AG09309 (cell line): ENCODE measurements around the gene FARP1.

ENCODE experiments used
- DNase-seq: peaks from one replicate; pipeline ENCODE4 v3.0.0-alpha.2; 2010; ENCODE audit warnings: low read depth
- H3K4me3 ChIP-seq: 2 replicates; pipeline ENCODE4 v1.5.1; 2011; ENCODE audit warnings: mild to moderate bottlenecking, low read depth, low read length, moderate library complexity; ENCODE audit not compliant: control insufficient read depth
- TF ChIP-seq, protein P1 (sequence below): IDR thresholded peaks from 2 replicates; pipeline ENCODE4 v1.5.1; 2011; ENCODE audit warnings: mild to moderate bottlenecking, low read depth, low read length, inconsistent platforms; ENCODE audit not compliant: insufficient read depth, control insufficient read depth; ENCODE audit errors: missing control alignments

The FARP1 gene

DNA sequence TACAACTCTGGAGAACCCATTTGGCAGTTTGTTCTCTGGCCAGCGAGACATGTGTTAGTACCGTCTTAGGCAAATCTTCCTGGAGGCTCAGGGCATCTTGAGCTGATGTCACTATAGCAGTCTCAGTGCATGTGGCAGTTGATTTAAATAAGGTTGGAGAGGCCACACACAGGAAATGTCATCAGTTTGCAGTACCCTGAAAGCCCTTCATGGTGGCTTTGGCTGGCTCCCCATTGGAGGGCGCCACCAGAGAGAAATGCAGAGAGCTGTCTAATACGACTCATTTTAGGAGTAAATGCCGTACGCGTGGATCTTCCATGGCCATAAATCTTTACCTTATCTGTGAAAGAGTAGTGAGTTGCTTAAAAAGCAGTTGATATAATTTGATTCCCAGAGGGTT is 270.9 kb downstream of the FARP1 start:
- DNase-seq, result no peak
- TF ChIP-seq, protein P1, sequence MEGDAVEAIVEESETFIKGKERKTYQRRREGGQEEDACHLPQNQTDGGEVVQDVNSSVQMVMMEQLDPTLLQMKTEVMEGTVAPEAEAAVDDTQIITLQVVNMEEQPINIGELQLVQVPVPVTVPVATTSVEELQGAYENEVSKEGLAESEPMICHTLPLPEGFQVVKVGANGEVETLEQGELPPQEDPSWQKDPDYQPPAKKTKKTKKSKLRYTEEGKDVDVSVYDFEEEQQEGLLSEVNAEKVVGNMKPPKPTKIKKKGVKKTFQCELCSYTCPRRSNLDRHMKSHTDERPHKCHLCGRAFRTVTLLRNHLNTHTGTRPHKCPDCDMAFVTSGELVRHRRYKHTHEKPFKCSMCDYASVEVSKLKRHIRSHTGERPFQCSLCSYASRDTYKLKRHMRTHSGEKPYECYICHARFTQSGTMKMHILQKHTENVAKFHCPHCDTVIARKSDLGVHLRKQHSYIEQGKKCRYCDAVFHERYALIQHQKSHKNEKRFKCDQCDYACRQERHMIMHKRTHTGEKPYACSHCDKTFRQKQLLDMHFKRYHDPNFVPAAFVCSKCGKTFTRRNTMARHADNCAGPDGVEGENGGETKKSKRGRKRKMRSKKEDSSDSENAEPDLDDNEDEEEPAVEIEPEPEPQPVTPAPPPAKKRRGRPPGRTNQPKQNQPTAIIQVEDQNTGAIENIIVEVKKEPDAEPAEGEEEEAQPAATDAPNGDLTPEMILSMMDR, result no peak
- no peak overlapping the region for H3K4me3 ChIP-seq

DNA sequence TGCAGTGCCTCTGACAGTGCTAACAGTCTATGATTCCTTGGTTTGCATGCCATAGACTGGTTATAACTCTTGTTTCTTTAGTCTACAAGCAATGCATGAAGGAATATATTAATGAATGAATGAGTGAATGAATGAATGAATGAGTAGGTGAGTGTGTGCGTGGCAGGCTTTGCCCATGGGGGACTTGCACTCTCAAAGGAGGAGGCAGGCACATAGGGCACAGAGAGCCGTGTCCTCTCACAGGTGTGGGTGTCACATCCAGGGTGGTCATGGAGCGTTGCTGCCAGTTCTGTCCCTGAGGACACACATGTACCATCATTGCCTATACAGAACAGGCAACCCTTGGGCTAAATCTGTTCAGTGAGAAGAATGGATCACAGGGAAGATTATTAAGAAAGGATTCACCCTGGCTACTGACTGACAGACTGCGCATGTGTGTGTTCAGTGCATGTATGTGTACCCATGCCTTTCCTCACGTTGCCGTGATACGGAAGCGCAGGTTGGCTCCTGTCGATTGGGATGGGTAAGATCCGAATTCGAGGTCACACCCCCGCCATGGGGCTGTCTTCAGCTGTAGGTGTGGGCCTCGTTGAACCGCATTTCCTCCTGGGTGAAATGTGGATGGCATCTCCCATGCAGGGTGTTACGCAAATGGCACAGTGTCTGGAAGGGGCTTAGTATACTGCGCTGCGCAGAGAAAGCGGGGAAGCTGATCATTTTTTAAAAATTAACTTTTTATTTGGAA is 272.6 kb downstream of the FARP1 start:
- DNase-seq, result no peak

DNA sequence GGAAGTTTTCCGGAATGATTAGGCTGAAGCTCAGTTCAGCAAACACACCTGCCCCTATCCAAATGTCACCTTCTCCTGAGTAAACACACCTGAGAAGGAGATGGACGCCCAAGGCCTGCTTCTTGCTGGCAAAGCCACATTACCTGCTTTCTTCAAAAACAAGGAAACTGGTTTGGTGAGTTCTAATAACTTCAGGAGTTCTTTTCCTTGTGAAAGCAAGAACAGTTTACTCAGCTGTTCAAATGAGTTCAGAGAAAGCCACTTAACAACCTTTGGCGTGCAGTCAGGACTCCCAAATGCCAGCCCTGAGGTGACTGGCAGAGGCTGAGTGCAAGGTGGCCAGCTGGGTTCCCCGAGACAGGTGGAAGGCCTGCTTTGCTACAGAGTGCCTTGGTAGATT is 273.5 kb downstream of the FARP1 start:
- H3K4me3 ChIP-seq, result no peak overlapping the region
- DNase-seq, result no peak
- TF ChIP-seq, protein P1, result no peak

More for the DNA sequence above, 272.6 kb downstream of the FARP1 start:
- TF ChIP-seq, protein P1, result no peak
- H3K4me3 ChIP-seq, result no peak overlapping the region

DNA sequence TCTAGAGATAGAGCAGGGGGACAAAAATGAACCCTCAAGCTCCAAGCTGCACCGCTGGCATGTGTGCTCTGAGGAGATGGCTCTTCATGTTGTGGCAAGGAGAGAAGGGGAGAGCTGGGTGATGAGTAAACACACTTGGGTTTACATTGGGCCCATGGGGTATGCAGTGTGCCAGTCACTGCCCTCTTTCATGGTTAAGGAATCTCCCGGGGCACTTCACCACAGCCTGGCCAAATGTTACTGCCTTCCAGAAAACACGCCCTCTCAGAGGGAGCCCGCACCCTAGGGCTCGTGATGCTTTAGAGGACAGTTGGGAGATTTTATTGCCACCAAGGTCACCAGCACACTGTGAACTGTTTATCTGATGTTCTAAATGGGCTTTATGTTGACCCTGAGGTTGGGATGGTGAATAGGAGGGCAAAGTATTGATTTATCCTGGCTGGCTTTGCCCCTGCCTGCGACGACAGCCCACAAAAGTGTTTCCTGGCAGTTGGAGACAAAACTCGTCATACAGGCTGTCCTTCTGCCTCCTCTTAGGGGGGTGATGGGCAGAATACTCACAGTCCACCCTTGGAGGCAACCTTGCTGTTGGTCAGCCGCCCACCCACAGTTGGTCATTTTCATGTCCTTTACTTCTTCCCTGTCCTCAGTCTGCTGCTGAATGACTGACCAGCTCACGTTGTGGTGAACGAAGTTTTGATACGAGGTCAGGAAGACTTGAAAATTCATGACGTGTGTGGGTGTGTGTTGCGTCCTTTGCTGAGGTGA is 277.1 kb downstream of the FARP1 start:
- TF ChIP-seq, protein P1, result no peak
- no peak overlapping the region for H3K4me3 ChIP-seq
- DNase-seq, result no peak

DNA sequence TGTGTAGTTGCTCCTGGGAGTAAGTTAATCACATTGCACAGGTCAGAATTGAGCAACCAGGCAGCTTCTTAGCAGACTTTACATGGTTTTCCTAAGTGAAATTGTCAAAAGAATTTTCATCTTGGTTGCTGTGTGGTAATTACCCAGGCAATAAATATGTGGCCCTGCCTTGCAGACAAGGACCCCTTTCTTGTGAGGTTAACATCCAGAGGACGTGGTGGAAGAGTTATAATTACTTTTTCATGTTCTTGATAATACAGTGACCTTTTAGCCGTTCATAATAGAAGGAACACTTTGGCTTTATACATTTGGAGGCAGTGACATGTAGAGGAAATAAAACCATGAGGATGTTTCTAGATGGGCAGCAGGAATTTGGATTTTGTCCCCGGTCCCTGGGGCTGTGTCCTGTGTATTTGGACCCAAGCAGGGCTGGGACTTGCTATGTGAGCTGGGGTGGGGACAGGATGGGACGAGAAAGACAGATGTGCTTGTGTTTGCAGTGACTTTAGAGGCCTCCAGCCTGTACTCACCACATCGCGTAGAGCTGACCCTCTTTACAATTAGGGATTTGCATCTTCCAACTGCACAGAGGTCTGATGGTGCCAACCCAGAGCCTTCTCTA is 277.8 kb downstream of the FARP1 start:
- TF ChIP-seq, protein P1, result no peak
- no peak overlapping the region for H3K4me3 ChIP-seq
- DNase-seq, result no peak

DNA sequence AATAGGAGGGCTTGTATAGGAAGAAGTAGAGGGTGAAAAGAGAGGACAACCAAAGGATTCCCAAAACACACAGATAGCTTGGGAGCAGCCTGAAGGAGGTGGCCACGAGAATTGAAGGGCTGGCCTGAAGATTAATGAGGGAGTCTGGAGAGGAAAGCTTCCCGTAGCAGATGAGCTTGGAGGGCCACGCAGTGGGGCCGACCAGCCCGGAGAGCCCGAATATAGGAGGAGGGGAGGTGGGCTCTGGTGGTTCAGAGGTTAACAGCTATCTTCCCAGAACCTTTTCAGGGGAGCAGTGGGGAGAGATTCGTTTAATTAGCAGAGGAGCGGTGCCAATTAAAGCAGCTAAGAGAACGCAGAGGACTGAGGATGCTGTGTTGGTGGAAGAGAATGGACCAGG is 279.2 kb downstream of the FARP1 start:
- no peak overlapping the region for H3K4me3 ChIP-seq
- no peak for DNase-seq
- TF ChIP-seq, protein P1, result no peak
